Endothelial cell of umbilical vein (primary cell): Measurements from ENCODE around the gene KRT82.

Experiments
- CTCF ChIP-seq, 2 donors: IDR thresholded peaks; 1 replicate in 1 of 2; 2 replicates in 1 of 2; pipeline ENCODE4 v1.5.1; 2011; ENCODE audit warnings: low read length in 2 of 2, mild to moderate bottlenecking in 2 of 2, moderate library complexity in 2 of 2, control low read depth in 1 of 2, inconsistent platforms in 1 of 2, low read depth in 1 of 2; ENCODE audit not compliant: insufficient read depth in 1 of 2; ENCODE audit errors: extremely low read depth in 1 of 2
- POLR2AphosphoS5 ChIP-seq: IDR thresholded peaks from 2 replicates; pipeline ENCODE4 v1.6.1; 2012; ENCODE audit warnings: low read depth, mild to moderate bottlenecking, control low read depth, low read length, moderate library complexity; ENCODE audit not compliant: insufficient read depth

DNA sequence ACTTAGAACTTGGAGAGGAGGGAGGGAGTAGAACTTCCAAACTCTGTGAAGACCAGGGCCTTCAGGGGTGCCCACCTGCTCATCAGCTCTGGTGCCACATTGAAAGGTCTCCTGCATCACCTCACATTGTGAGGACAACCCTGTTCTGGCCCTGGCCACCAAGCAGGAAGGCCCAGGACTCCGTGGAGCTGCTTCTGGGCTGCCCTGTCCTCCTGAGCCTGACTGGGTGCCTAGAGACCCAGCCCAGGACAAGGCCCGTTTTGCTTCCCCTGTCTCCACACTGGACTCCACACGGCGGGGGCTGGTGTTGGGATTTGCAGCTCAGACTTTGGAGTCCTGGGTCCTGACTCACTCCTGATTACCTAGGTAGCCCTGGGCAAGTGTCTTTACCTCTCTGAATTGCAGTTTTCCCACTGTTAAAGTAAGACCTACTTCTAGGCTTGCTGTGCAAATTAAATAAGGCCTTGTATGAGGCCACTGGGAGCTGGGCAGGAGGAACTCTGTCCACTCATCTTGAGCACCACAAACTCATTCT is 12.5 kb upstream of the KRT82 start:
- no peak for TF ChIP-seq POLR2AphosphoS5
- no peak for TF ChIP-seq CTCF (IDR thresholded peaks at IDR 0.05; ENCODE audit: extremely low read depth in 1 of 2, insufficient read depth in 1 of 2, low read depth in 1 of 2, low read length in 2 of 2)
